Peyer's patch (tissue), 4 donors: ENCODE results near the gene RAB5B.

Experiments used
- CTCF ChIP-seq, 6 experiments: fragments of 450-650 bp in 4 of 6; fragments of 200-600 bp in 2 of 6; sonication (generic) in 1 of 6; IDR thresholded peaks; one replicate each; pipeline ENCODE4 v1.5.1; 2017 to 2019; ENCODE audit warnings: antibody characterized with exemption in 6 of 6, mild to moderate bottlenecking in 3 of 6, moderate library complexity in 1 of 6
- POLR2A ChIP-seq, 2 donors: fragments of 450-650 bp; IDR thresholded peaks; one replicate each; pipeline ENCODE4 v1.5.1; 2017; ENCODE audit warnings: antibody characterized with exemption in 2 of 2, mild to moderate bottlenecking in 2 of 2, moderate library complexity in 2 of 2

- no peak for TF ChIP-seq CTCF (IDR thresholded peaks at IDR 0.05)
- no peak for TF ChIP-seq POLR2A (IDR thresholded peaks at IDR 0.05)
Measured at GRCh38 chr12:56028511-56029165, 54.8 kb downstream of the RAB5B start.
